GM21360 (cell line): Measurements from ENCODE around the gene CENPA.
"Not testable (repeated sequence)": the region's sequence is repeated elsewhere in the genome, so short reads cannot be mapped to it uniquely, and the experiment has no call there.

ENCODE experiments used
- ATAC-seq: cut with Tn5 transposase; IDR thresholded peaks from one replicate; pipeline ENCODE4 v1.9.1; 2021; ENCODE audit warnings: mild to moderate bottlenecking, moderate library complexity; ENCODE audit not compliant: unreplicated experiment

The CENPA gene

DNA sequence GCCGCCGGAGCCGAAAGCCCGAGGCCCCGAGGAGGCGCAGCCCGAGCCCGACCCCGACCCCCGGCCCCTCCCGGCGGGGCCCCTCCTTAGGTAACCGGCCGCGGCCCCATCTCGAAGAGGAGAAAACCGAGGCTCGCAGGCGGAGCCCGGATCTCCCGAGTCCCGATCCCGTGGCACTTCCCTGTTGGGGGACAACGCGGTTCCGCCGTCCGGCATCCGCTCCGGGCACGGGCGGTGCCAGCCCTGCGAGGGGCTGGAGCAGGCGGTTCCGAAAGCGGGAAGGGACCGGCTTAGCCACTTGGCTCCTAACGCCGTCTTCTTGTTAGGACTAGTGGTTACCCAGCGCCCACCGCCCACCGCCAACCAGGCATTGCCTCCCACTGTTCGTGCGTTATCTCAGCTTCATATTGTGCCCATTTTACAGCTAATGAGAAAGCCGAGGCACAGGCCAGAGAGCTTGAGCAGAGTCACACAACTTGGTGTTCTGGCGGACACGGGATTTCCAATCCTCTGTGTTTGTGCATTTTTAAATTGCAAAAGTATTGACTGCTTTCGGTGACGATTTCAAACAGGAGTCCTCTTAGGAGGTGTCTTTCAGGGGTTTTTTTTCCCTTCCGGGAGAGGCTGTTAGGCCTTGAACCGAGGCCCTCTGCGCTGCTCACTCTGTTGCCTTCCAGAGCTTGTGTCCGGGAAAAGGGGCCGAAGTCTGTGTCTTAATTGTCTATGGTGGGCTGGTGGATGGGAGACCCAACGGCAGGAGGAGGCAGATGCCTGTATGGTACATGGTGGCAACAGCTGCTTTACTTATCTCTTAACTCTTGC, 562 bp downstream of the CENPA start:
- ATAC-seq, result no peak

DNA sequence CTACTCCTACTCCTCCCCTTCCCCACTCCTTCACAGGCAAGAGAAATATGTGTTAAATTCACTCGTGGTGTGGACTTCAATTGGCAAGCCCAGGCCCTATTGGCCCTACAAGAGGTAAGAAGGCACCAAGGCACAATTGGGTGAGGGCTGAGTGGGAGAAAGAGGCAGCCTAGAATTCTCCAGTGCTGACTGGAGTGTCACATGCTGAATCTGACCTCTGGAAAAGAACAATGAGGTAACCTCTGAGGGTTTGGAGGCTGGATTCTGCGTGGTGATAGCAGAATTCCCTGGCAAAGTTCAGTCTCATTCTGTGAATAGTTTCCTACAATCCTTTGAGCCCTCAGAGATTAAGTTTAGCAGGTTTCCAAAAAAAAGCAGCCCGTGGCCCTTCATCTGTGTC, 6.9 kb downstream of the CENPA start:
- ATAC-seq, result no peak

DNA sequence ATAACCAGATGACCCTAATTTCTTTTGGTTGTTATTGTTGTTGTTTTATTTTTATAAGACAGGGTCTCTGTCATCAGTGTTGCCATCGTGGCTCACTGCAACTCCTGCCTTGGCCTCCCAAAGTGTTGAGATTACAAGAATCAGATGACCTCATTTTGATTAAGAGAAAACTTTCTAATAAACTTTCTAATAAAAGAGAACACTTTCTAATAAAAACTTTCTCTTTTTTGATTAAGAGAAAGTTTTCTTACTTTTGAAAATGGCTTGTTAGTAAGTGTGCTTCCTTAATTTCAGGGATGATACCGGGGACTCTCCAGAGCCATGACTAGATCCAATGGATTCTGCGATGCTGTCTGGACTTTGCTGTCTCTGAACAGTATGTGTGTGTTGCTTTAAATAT, 7.7 kb downstream of the CENPA start:
- no peak for ATAC-seq

DNA sequence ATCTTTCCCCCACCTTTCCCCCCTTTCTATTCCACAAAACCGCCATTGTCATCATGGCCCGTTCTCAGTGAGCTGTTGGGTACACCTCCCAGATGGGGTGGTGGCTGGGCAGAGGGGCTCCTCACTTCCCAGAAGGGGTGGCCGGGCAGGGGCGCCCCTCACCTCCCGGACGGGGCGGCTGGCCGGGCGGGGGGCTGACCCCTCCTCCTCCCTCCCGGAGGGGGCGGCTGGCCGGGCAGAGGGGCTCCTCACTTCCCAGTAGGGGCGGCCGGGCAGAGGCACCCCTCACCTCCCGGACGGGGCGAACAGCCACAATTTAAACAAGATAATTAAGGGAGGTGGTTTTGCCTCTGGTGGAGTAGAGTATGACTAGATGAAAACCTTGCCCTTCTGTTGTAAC, 9.3 kb downstream of the CENPA start:
- not testable (repeated sequence) for ATAC-seq

DNA sequence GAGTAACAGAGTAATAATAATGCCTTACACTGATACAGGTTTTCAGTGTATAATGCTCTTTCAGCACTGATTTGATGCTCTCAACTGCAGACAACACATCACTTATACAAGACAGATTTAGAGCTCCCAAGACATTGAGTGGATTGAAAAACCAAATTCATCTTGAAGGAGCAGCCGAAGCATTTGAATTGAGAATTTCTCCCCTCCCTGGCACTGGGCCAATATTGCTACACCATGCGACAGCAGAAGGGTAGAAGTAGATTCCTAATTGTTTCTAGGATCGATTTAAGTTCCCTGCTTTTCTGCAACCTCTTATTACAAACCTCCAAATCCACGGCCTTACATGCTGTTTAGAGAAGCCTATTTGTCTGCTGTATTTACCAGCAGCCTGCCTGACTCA, 15.5 kb downstream of the CENPA start:
- ATAC-seq, result no peak

DNA sequence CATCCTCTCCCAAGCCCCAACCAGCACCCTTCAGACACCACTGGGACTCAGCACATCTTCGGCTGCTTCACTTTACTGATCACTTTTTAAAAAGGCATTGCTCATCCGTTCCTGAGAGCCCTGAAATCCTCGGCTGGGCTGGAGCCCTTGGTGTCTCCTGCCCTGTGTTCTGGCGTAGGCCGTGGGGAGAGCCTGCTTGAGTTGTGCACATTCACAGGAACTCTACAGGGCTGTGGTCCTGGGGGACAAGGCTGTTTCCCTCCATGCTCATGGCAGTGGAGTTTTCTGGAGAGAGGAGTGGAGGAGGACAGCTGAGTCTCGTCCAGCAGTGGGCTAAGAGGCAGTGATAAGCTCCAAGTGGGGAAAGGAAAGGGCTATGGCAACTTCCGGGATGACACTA, 15.9 kb downstream of the CENPA start:
- no peak for ATAC-seq

DNA sequence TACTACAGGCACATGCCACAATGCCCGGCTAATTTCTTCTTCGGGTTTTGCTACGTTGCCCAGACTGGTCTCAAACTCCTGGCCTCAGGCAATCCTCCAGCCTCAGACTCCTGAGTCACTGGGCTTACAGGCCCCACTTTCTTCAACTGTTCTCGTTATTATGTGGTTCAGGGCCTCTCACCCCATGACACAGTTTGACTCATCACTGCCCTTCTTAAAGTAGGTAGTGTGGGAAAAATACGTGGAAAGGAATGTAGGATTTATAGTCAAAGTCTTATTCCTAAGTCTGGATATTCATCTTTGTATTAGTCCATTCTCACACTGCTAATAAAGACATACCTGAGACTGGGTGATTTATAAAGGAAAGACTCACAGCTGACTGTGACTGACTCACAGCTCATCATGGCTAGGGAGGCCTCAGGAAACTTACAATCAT, 19.4 kb downstream of the CENPA start:
- ATAC-seq, result no peak

DNA sequence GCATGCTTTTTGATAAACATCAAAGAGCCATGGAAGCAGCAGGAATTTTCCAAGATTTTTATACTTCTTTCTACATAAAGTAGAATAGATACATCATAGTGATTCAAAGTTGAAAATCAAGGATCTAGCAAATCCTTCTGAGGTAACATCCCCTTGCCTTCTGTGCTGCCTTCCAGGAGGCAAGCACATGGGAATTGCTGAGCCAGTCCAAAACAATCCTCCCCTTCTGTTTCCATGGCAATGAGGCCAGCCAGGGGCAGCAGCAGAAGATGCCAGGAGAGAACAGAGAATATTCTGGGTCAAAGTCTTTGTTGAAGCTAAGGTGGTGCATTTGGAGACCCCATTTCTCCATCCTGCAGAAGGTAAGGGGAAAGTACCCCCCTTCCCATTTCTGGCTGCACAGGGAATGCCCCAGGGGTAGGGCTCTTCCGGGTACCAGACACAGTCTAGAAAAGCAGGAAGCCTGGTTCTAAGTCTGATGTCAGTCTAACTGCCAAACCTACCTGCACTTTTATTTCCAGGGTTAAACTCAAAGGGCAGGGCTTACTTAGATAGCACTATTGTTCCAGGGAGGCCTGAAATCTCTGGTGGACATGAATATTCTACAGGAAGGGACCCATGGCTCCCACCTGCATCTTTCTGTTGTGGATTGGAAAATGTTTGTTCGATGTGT, 22.1 kb downstream of the CENPA start:
- ATAC-seq, result no peak

DNA sequence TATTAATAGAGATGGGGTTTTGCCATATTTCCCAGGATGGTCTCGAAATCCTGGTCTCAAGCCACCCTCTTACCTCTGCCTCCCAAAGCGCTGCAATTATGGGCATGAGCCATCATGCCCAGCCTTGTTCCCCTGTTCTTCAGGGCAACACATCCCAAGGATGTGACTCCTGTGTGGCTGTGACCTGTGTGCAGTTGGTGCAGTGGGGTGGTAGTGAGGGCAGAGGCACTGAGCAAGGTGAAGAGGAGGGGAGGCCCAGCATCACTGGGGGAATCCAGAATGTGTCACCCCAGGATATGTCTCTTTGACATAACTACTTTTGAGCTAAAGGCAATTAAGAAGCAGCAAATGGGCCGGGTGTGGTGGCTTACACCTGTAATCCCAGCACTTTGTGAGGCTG, 23.4 kb downstream of the CENPA start:
- no peak for ATAC-seq

DNA sequence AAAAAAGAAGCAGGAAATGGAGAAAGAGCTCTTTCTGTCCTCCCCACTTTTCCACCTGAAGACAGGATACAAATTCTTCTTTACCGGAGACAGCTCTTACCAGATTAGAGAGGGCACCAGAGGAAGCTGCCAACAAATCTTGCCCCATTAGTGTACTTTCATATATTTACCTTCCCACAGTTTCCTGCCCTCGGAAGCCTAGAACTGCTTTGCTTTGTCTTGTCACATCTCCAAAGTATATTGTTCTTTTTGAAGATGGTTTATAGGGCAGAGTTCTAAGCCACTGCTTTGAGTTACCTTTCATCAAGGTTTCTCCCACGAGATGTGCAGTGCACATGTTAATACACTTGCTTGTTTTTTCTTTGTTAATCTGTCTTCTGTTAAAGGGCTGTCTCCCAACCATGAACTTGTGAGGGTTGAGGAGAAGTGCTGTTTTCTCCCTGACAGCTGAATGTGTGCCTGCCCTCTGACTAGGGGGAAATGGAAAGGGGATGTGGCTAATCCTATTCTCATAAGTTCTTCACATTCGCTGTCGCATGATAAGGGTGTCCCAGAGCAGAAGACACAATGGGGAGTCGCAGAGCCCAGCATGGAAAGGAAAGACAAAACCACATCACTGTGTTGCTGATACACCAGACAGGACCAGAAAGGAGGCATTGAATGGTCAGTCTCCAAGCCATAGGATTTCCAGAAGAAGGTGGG, 24.2 kb downstream of the CENPA start:
- no peak for ATAC-seq

DNA sequence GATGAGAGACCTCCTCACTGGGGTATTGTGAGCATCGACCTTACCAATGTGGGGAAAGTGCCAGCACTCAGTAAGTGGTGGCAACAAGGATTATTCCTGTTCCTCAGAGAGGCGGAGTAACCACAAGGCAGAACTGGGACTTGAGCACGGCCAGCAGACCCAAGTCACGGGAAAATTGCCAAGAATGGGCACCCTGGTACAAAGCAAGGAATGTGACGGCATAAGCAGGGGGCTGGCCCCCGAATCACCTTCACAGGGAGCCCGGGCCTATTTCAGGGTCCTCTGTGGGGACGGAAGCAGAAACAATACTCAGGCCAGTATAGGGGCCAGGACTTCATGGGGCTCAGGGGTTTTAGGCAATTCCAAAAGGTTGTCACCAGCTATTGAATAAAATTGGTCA, 25.4 kb downstream of the CENPA start:
- no peak for ATAC-seq

DNA sequence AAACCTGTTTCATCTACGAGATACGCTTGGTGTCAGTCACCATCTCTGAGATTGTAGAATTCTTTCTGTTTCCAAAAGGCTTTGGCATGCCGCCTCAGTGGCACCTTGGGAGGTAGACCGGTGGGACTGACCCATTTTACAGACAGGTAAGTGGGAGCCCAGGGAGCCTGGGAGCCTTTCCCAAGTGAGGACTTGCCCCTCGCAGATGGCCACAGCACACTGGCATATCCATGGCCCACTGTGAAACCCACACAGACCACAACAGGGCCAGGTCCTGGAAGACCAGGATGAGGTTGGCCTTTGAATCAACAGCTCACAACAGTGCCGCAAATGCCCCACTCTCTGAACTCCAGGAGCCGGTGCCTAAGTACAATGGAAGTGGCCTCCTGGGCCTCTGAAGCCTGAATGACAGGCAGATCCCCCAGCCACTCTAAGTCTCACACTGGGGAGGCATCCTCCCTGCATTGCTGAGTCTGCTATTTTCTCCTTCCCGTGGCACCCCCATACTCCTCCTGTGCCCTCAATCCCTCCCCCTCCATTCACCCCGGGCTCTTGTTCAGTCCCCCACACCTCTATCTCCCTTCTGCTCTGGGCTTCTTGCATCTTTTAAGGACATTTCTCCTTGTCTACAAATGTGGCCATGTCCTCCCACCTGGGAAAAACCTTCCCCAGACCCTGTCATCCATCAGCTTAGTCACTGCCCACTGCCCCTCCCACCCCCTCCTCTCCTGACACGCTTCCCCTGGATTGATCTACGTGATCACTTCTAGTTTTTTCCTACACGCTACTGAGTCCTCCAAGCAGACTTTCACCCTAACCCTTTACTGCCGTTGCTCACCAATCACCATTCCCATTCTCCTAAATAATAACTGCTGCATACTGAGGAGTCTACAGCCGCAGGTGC, 26.2 kb downstream of the CENPA start:
- ATAC-seq, result no peak

DNA sequence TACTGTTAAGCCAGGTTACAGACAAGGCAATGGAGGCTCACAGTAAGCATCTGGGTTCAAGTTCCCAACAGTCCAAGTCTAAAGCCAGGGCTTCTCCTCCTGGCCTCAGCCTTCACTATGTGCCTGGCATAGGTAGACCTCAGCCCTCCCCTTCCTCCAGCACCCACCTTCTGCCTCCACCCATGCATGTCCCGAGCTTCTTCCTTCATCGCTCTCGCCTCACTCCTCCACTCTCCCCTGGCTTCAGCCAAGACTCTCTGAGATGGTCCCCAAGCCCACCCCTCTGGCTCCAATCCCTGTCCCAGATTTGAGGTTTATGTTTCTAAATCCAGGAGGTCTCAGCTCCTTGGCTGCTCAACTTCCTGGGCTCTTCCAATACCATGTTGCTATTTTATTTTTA, 26.9 kb downstream of the CENPA start:
- no peak for ATAC-seq

DNA sequence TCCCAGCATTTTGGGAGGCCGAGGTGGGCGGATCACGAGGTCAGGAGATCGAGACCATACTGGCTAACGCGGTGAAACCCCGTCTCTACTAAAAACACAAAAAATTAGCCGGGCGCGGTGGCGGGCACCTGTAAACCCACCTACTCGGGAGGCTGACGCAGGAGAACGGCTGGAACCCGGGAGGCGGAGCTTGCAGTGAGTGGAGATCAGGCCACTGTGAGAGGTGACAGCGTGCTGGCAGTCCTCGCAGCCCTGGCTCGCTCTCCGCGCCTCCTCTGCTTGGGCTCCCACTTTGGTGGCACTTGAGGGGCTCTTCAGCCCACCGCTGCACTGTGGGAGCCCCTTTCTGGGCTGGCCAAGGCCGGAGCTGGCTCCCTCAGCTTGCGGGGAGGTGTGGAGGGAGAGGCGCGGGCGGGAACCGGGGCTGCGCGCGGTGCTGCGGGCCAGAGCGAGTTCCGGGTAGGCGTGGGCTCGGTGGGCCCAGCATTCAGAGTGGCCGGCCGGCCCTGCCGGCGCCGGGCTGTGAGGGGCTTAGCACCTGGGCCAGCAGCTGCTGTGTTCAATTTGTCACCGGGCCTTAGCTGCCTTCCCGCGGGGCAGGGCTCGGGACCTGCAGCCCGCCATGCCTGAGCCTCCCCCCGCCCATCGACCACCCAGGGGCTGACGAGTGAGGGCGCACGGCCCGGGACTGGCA, 28.4 kb downstream of the CENPA start:
- not testable (repeated sequence) for ATAC-seq

DNA sequence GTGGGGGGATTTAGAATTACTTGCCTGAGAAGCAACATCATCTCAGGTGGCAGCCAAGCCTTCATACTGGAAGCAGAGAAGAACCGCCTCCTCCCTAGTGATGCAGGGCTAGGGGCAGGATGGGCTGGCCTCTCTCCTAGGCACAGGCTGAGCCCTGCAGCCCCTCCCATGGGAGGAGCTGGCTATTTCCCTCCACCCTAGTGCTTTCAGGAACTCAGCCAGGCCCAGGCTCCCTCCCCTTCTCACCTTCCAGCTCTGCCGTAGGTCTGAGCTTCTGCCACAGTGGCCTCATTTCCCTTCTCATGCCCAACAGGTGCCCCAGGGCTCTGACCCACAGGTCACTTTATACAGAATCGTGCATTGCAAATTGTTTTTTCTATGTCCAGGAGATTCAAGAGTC, 31.0 kb downstream of the CENPA start:
- no peak for ATAC-seq

DNA sequence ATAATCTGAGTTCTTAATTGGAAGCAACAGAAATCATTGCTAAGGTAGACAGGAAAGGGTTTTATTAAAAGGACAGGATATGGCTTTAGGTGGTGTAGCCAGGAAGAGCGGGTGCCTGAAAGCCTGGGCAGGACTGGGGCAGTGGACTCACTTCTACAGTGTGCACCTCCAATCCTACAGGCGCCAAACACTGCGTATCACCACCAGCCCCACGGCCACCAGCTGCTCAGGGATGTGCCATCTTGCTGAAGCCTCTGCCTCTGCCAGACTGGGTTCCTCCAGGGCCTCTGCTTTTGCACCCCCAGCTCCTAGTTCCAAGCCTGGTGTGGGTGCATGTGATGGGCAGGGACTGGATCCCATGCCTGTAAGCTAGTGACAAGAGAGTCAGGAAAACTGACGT, 32.4 kb downstream of the CENPA start:
- ATAC-seq, result no peak

DNA sequence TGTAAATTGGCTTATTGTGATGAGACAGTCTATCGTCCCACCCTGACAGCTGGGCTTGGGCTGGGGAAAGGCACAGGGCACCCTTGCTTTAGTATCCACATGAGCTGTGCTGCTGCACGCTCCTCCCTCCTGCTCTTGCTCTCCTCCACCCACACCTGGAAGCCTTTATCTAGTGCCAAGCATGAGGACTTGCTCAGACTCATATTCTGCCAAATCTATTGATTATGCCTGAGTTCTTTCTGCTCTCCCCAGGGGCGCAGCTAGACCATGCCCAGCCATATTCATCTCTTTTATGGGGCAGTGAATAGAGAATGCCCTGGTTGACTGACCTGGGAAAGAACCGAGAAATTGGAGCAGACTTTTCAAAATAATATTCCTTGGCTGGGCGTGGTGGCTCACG, 33.1 kb downstream of the CENPA start:
- no peak for ATAC-seq

DNA sequence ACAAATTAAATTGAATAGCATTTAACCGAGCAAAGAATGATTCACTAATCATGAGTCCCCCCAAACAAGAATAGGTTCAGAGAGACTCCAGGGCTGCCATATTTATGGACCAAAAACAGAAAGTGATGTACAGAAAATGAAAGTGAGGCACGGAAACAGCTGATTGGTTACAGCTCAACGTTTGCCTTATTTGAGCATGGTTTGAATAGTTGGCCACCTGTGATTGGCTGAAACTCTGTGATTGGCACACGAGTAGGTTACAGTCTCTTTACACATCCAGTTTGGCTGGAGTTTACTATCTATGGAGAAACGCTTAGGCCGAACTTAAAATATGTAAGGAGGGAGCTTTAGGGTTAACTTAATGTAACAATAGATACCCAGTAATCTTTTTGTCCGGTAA, 35.1 kb downstream of the CENPA start:
- no peak for ATAC-seq

DNA sequence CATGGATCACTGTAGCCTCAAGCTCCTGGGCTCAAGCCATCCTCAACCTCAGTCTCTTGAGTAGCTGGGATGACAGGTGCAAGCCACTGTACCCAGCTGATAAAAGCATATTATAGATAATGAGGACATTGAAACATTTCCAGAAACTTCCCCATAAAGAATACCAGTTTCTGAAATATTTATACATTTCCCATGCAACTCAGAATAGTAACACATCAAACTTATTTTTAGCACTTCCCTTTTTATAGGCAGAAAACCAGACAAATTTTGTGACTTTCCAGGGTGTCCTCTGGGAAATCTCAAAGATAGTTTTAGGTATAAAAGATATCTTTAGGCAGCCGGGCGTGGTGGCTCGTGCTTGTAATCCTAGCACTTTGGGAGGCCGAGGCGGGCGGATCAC, 37.0 kb downstream of the CENPA start:
- no peak for ATAC-seq

DNA sequence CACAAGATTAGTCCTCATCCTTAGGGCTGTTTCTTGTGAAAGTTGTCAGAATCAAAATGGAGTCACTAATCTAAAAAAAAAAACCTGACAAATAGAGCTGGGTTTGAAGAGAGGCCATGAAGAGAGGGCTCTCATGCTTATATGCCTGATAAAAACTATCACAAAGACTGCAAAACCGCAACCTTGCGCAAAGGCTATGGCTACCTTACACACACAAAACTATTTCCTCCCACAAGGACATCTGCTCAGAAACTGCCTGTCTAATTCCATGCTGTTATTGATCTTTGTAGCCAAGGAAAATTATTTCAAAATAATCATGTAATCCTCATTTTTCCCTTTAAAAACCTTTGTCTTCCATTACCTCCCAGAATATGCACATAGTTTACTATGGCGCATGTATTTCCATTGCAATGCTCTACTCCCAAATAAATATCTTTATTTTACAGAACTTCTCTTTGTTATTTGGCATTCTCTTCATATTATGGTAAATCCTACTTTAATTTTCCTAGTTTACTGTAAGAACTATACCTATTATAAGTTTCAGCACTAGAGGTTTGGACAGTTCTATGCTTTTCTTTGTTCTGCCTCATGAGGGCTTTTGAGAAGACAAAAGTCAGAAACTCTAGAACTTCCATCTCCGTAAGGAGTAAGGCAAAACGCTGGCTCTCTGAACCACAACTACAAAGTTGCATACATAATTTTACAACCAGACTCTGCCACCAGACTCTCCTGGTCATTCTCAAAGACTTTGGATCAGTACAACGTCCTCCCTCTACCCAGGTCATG, 52.5 kb downstream of the CENPA start:
- ATAC-seq, result no peak
